ENCODE data around the gene SCD5.

DNA sequence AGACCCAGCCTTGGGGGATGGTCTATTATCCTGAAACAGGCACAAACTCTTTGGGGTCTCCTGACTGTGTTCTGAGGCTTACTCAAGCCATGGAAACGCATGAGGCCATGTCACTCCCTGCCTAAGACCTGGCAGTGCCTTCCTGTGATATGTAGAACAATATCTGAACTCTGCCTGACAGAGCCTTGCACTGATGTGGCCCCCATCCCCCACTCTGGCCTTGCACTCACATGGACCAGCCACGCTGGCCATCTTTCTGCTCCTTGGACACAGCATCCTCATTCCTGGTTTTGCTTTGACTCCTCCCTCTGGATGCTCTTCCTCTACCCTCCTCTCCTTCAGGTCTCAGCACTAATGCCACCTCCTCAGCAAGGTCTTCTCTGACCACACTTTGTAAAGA lies 100.2 kb downstream of the SCD5 start:
- no peak for TF ChIP-seq POLR2AphosphoS5 (IDR thresholded peaks at IDR 0.05)
- TF ChIP-seq, protein P1, sequence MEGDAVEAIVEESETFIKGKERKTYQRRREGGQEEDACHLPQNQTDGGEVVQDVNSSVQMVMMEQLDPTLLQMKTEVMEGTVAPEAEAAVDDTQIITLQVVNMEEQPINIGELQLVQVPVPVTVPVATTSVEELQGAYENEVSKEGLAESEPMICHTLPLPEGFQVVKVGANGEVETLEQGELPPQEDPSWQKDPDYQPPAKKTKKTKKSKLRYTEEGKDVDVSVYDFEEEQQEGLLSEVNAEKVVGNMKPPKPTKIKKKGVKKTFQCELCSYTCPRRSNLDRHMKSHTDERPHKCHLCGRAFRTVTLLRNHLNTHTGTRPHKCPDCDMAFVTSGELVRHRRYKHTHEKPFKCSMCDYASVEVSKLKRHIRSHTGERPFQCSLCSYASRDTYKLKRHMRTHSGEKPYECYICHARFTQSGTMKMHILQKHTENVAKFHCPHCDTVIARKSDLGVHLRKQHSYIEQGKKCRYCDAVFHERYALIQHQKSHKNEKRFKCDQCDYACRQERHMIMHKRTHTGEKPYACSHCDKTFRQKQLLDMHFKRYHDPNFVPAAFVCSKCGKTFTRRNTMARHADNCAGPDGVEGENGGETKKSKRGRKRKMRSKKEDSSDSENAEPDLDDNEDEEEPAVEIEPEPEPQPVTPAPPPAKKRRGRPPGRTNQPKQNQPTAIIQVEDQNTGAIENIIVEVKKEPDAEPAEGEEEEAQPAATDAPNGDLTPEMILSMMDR (IDR thresholded peaks at IDR 0.05; ENCODE audit: poor library complexity, severe bottlenecking), result no peak

All from neural cell (in vitro differentiated cells).